Naive thymus-derived CD4-positive, alpha-beta T cell (primary cell): ENCODE results near the gene COL17A1. TPM values are rescaled to one million over a fixed set of nuclear protein-coding genes. Genes with fewer than 3 reads are reported as not detected.

Experiments
- ATAC-seq: fragments of 150-1000 bp; cut with Tn5 transposase; 2 replicates; pipeline ENCODE4 v1.10.0; 2021; ENCODE audit warnings: mild to moderate bottlenecking, moderate library complexity
- CTCF ChIA-PET: fragments of 350-600 bp; sonication (Branson Sonifier 250); formaldehyde crosslinking; loops from one replicate; lab custom pipeline; 2021; ENCODE audit warnings: antibody characterized with exemption; lab: Charles Lee
- POLR2A ChIA-PET: fragments of 350-600 bp; sonication (Branson Sonifier 250); formaldehyde crosslinking; loops from one replicate; lab custom pipeline; 2021; ENCODE audit warnings: antibody characterized with exemption, inconsistent platforms; lab: Charles Lee
- DNase-seq, 9 donors: peaks; one replicate each; pipeline versions ENCODE4 v3.0.0 to v3.0.0-alpha.2; 2020 to 2022; ENCODE audit warnings: mixed read lengths in 1 of 9
- H3K27ac ChIP-seq: one replicate; pipeline ENCODE4 v1.7.0; 2013; ENCODE audit warnings: mild to moderate bottlenecking, low read depth, low read length, moderate library complexity
- H3K27me3 ChIP-seq, 2 donors: one replicate each; pipeline ENCODE4 v1.7.0; 2013; ENCODE audit warnings: low read length in 2 of 2, mild to moderate bottlenecking in 2 of 2, moderate library complexity in 2 of 2; ENCODE audit not compliant: control insufficient read depth in 2 of 2, insufficient read depth in 2 of 2
- H3K36me3 ChIP-seq, 3 experiments: 1 replicate in 2 of 3; 2 replicates in 1 of 3; pipeline ENCODE4 v1.7.0; 2013; ENCODE audit warnings: low read length in 3 of 3, mild to moderate bottlenecking in 3 of 3, moderate library complexity in 1 of 3; ENCODE audit not compliant: insufficient read depth in 3 of 3, control insufficient read depth in 2 of 3
- H3K4me1 ChIP-seq, 2 donors: one replicate each; pipeline ENCODE4 v1.7.0; 2013; ENCODE audit warnings: low read length in 2 of 2, mild to moderate bottlenecking in 2 of 2, moderate library complexity in 1 of 2; ENCODE audit not compliant: control insufficient read depth in 2 of 2, insufficient read depth in 2 of 2
- H3K4me3 ChIP-seq: 2 replicates; pipeline ENCODE4 v1.7.0; 2013; ENCODE audit warnings: mild to moderate bottlenecking, low read length
- H3K9me3 ChIP-seq, 3 experiments: 1 replicate in 2 of 3; 2 replicates in 1 of 3; pipeline ENCODE4 v1.7.0; 2013; ENCODE audit warnings: low read length in 3 of 3; ENCODE audit not compliant: control insufficient read depth in 2 of 3
- H3K27ac Mint-ChIP-seq, 9 donors: one replicate each; pipeline ENCODE4 v1.8.0; 2020 to 2022; ENCODE audit warnings: mixed read lengths in 9 of 9, mild to moderate bottlenecking in 8 of 9, moderate library complexity in 5 of 9, inconsistent platforms in 2 of 9
- H3K27me3 Mint-ChIP-seq, 5 donors: one replicate each; pipeline ENCODE4 v1.8.0; 2021 to 2022; ENCODE audit warnings: mixed read lengths in 5 of 5, mild to moderate bottlenecking in 1 of 5
- H3K36me3 Mint-ChIP-seq, 5 donors: one replicate each; pipeline ENCODE4 v1.8.0; 2020 to 2022; ENCODE audit warnings: mixed read lengths in 5 of 5, mild to moderate bottlenecking in 3 of 5, inconsistent platforms in 1 of 5
- H3K4me1 Mint-ChIP-seq, 7 donors: one replicate each; pipeline ENCODE4 v1.8.0; 2020 to 2022; ENCODE audit warnings: mixed read lengths in 7 of 7, mild to moderate bottlenecking in 3 of 7, inconsistent platforms in 1 of 7
- H3K4me3 Mint-ChIP-seq, 10 donors: one replicate each; pipeline ENCODE4 v1.8.0; 2020 to 2022; ENCODE audit warnings: mild to moderate bottlenecking in 10 of 10, mixed read lengths in 10 of 10, moderate library complexity in 6 of 10, inconsistent platforms in 2 of 10
- H3K9me3 Mint-ChIP-seq, 11 donors: one replicate each; pipeline ENCODE4 v1.8.0; 2020 to 2022; ENCODE audit warnings: mixed read lengths in 11 of 11, mild to moderate bottlenecking in 4 of 11, inconsistent platforms in 1 of 11, moderate library complexity in 1 of 11
- intact Hi-C, 2 donors: fragments of 100-400 bp; cut with micrococcal nuclease; formaldehyde crosslinking; loops; one replicate each; pipeline ENCODE4 v1.15.1; 2023
- polyA plus RNA-seq, 2 donors: library from polyadenylated mRNA; unstranded; fragments of 300-500 nt; fragmentation: Illumina TruSeq; gene quantifications; one replicate each; pipeline ENCODE4 v1.2.3, GENCODE V29; 2021
- total RNA-seq, 6 experiments: library from RNA in 5 of 6; stranded (reverse) in 5 of 6; gene quantifications; 1 replicate in 5 of 6; 2 replicates in 1 of 6; pipeline ENCODE4 v1.2.3 and lab custom pipeline; 2021 to 2026

COL17A1 gene
- total and polyA plus RNA-seq, 7 experiments from 2014 or later: not detected

DNA sequence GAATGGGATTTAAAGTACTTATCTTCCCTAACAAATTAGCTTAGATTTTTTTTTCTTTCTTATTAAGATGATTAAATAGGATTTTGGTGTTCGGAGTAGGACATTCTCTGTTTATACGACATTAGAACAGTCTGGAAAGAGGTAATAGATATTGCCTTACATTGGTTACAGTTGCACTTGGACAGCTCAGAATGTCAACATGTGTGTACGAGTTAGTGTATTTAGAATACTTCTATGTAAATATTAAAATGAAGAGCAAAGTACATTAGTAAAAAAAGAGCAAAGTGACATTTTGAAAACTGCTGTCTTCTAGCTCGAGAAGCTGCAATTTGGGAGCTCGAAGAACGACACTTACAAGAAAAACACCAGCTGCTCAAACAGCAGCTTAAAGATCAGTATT, 67.2 kb downstream of the COL17A1 start:
- POLR2A ChIA-PET: interaction anchor here (1.5 kb wide), 1 partner anchor 103 kb away, joined by 4 read pairs; the partner anchor contains the start of gene SFR1
- no peak overlapping the region for H3K4me3 Mint-ChIP-seq

DNA sequence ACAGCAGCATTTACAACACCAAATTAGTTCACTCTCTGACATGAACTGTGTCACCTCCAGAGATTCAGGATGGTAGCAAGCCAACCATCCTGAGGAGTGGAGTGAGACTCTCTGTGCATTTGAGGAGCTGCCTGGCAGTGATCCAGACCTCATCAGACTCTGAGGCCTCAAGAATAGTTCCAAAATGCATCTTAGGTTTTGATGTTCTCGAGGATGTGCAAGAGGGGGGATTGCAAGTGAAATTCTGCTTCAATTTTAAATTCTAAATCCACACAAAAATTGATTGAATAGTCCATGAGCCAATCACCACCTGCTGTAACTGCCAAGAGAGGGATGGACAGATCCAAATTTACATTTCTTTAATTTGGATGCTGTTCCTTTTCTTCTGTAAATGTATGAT, 69.0 kb downstream of the COL17A1 start:
- peaks cover 7 to 47% (median 11%) of the 10 kb centered on the region in 3 experiments for H3K36me3 ChIP-seq

More for the DNA sequence above, 67.2 kb downstream of the COL17A1 start:
- Histone ChIP-seq H3K27ac (no peak overlapping the region), H3K27me3 (no peaks in the 10 kb centered on the region), H3K4me3 (no peak overlapping the region), H3K4me1 (no peaks in the 10 kb centered on the region), H3K36me3 (peaks cover 11 to 63% (median 11%) of the 10 kb centered on the region in 3 experiments), H3K9me3 (no peaks in the 10 kb centered on the region)
- Mint-ChIP-seq H3K9me3 (no peaks in the 10 kb centered on the region), H3K36me3 (peaks cover 17 to 43% (median 29%) of the 10 kb centered on the region in 5 donors), H3K27me3 (no peaks in the 10 kb centered on the region), H3K4me1 (peaks cover 0 to 5% (median 0%) of the 10 kb centered on the region in 7 donors), H3K27ac (no peak overlapping the region)
- CTCF ChIA-PET: interaction anchor here (1.4 kb wide), 1 partner anchor 128 kb away, joined by 6 read pairs; no protein-coding TSS in a partner anchor
- DNase-seq (no peak), ATAC-seq (no peak)
- intact Hi-C loops: no loop called here

DNA sequence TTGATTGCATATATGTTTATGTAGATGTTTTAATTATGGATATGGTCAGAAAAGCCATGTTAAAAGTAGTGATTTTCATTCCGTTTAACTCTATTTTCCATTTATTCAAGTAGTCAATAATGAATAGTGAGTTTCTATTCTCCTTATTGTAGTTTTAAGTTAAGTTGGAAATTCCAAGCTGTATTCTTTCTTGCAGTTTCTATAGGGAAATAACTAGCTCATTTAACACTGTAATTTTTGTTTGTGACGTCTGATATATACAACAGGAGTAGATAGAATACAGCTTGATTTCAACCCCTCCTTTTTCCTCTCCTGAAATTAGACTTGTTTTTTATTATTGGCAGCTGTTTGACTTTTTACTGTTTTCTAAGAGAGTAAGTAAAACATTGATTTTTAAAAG, 71.5 kb downstream of the COL17A1 start:
- peaks cover 0 to 31% (median 0%) of the 10 kb centered on the region in 3 experiments for H3K36me3 ChIP-seq
- Mint-ChIP-seq H3K36me3 (peaks cover 0 to 27% (median 10%) of the 10 kb centered on the region in 5 donors), H3K9me3 (no peaks in the 10 kb centered on the region), H3K27me3 (no peaks in the 10 kb centered on the region), H3K27ac (no peak overlapping the region), H3K4me3 (no peak overlapping the region), H3K4me1 (peaks cover 0 to 2% (median 0%) of the 10 kb centered on the region in 7 donors)
- no peak overlapping the region for H3K4me3 ChIP-seq
- intact Hi-C loops: no loop called here
- POLR2A ChIA-PET: no interaction called here
- no peaks in the 10 kb centered on the region for H3K9me3 ChIP-seq
- CTCF ChIA-PET: no interaction called here
- no peak overlapping the region for H3K27ac ChIP-seq
- ATAC-seq (no peak), DNase-seq (no peak)
- H3K27me3 ChIP-seq: no peaks in the 10 kb centered on the region
- H3K4me1 ChIP-seq: no peaks in the 10 kb centered on the region

More for the DNA sequence above, 69.0 kb downstream of the COL17A1 start:
- H3K4me1 ChIP-seq: no peaks in the 10 kb centered on the region
- POLR2A ChIA-PET: no interaction called here
- no peaks in the 10 kb centered on the region for H3K27me3 ChIP-seq
- H3K27ac ChIP-seq: no peak overlapping the region
- peak overlapping the region in 1 of 9 donors; percentile 41 for H3K27ac Mint-ChIP-seq
- H3K4me3 ChIP-seq: no peak overlapping the region
- H3K27me3 Mint-ChIP-seq: no peaks in the 10 kb centered on the region
- CTCF ChIA-PET: no interaction called here
- no peak for DNase-seq
- ATAC-seq: no peak
- H3K9me3 ChIP-seq: no peaks in the 10 kb centered on the region
- intact Hi-C loops: no loop called here
- H3K9me3 Mint-ChIP-seq: no peaks in the 10 kb centered on the region
- no peak overlapping the region for H3K4me3 Mint-ChIP-seq
- peaks cover 5 to 35% (median 25%) of the 10 kb centered on the region in 5 donors for H3K36me3 Mint-ChIP-seq
- peaks cover 0 to 2% (median 0%) of the 10 kb centered on the region in 7 donors for H3K4me1 Mint-ChIP-seq

DNA sequence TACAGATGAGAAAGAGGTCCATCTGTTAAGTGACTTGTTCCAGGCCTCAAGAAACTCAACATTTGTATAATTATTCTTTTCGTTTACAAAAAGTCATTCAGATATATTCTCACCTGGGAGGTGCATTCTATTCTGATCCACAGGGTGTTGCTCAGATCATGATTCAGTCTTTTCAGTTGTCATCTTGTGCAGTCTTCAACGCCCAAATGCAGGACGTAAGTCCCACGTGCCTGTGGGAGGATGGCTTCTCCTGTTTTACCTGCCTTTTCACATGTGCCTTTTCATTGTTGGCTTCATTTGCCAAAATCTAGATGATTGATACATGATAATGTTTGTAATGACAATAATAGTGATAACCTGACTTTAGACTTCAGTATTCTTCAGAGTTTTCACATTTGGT, 72.2 kb downstream of the COL17A1 start:
- Histone ChIP-seq H3K27me3 (no peaks in the 10 kb centered on the region), H3K4me3 (no peak overlapping the region), H3K36me3 (peaks cover 0 to 25% (median 0%) of the 10 kb centered on the region in 3 experiments), H3K4me1 (no peaks in the 10 kb centered on the region), H3K9me3 (no peaks in the 10 kb centered on the region), H3K27ac (no peak overlapping the region)
- Mint-ChIP-seq H3K36me3 (peaks cover 0 to 26% (median 9%) of the 10 kb centered on the region in 5 donors), H3K4me1 (peaks cover 0 to 2% (median 0%) of the 10 kb centered on the region in 7 donors), H3K27me3 (no peaks in the 10 kb centered on the region), H3K27ac (peak overlapping the region in 3 of 9 donors; percentile 10 to 68 (median 21)), H3K4me3 (no peak overlapping the region), H3K9me3 (no peaks in the 10 kb centered on the region)
- ChIA-PET CTCF (no interaction called here), POLR2A (no interaction called here)
- DNase-seq (no peak), ATAC-seq (no peak)
- intact Hi-C loops: no loop called here

DNA sequence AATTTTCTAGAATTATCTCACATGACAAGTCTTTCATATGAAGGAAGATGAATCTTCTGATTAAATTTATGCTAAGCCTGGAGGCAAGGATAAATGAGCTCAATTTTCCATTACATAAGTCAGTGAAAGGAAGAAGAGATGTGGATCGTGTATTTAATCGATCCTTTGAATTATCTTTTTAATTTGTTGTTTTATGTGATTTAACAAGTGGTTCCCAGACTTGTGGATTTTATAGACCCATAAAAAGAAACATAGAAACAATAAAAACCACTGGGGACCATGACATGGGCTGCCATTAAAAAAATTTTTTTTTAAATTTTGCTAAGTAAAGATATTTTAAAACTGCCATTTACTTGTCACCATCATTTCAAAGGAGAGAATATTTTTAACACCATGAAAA, 73.8 kb downstream of the COL17A1 start:
- Mint-ChIP-seq H3K36me3 (peaks cover 4 to 23% (median 7%) of the 10 kb centered on the region in 5 donors), H3K9me3 (no peaks in the 10 kb centered on the region), H3K27ac (no peak overlapping the region), H3K4me3 (no peak overlapping the region), H3K27me3 (no peaks in the 10 kb centered on the region), H3K4me1 (peaks cover 0 to 2% (median 0%) of the 10 kb centered on the region in 7 donors)
- POLR2A ChIA-PET: no interaction called here
- intact Hi-C loops: no loop called here
- peaks cover 0 to 18% (median 0%) of the 10 kb centered on the region in 3 experiments for H3K36me3 ChIP-seq
- ATAC-seq (no peak), DNase-seq (no peak)
- CTCF ChIA-PET: interaction anchor here (0.9 to 1.2 kb wide), 2 partner anchors 10 to 143 kb away, joined by 3 to 4 read pairs; no protein-coding TSS in a partner anchor
- no peak overlapping the region for H3K4me3 ChIP-seq
- H3K27ac ChIP-seq: no peak overlapping the region
- no peaks in the 10 kb centered on the region for H3K27me3 ChIP-seq
- H3K9me3 ChIP-seq: no peaks in the 10 kb centered on the region
- H3K4me1 ChIP-seq: no peaks in the 10 kb centered on the region

DNA sequence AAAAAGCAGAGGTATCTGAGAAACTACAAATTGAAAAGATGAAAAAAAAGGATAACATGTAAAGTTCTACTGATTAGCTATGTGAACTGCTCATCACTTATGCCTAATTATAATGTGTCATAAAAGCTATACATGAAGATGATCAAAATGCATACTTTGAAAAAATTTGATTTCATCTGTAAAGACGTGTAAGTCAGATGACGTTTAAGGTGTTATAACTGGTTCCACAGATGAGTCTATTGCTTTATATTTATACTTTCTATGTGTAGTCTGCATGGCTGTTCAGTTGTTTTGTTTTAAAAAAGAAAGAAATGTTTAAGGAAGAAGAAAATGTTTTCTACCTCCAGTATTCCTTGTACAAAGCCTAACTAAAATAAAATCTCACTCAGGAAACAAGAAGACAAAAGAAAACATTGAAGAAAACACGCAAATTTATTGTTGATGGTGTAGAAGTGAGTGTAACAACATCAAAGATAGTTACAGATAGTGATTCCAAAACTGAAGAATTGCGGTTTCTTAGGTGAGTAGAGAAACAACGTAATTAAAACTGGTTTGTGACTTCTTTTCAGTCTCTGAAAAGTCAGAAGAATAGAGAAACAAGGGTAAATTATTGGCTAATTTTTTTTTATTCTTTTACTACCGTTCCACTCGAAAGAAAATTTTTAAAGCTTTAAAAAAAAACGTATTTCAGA, 80.4 kb downstream of the COL17A1 start:
- ChIA-PET POLR2A (interaction anchor here (0.5 to 1.0 kb wide), 2 partner anchors 8 to 108 kb away, joined by 3 read pairs; no protein-coding TSS in a partner anchor), CTCF (interaction anchor here (0.9 to 1.4 kb wide), 2 partner anchors 41 to 117 kb away, joined by 3 to 4 read pairs; no protein-coding TSS in a partner anchor)
- Histone ChIP-seq H3K27ac (no peak overlapping the region), H3K36me3 (peaks cover 0 to 49% (median 11%) of the 10 kb centered on the region in 3 experiments), H3K9me3 (no peaks in the 10 kb centered on the region), H3K4me1 (no peaks in the 10 kb centered on the region), H3K27me3 (no peaks in the 10 kb centered on the region), H3K4me3 (no peak overlapping the region)
- intact Hi-C loops: no loop called here
- no peaks in the 10 kb centered on the region for H3K27me3 Mint-ChIP-seq
- H3K9me3 Mint-ChIP-seq: no peaks in the 10 kb centered on the region
- DNase-seq: no peak
- H3K4me3 Mint-ChIP-seq: no peak overlapping the region
- H3K27ac Mint-ChIP-seq: peak overlapping the region in 1 of 9 donors; percentile 23
- peaks cover 24 to 48% (median 29%) of the 10 kb centered on the region in 5 donors for H3K36me3 Mint-ChIP-seq
- H3K4me1 Mint-ChIP-seq: peaks cover 0 to 11% (median 0%) of the 10 kb centered on the region in 7 donors
- ATAC-seq: no peak
